OCI-LY3 (cell line): ENCODE results near the gene TENT4B.

Experiments
- H2AFZ ChIP-seq: fragments of 200-600, 300-600 bp; shearing (Covaris generic); 2 replicates; pipeline ENCODE4 v1.6.0; 2014; ENCODE audit warnings: antibody characterized with exemption, low read depth, low read length
- H3K27ac ChIP-seq: fragments of 200-600, 300-600 bp; sonication (generic); 2 replicates; pipeline ENCODE4 v1.5.1; 2014; ENCODE audit warnings: mild to moderate bottlenecking, low read length, moderate library complexity, mixed read lengths
- H3K27me3 ChIP-seq: fragments of 200-600, 300-600 bp; sonication (generic); 2 replicates; pipeline ENCODE4 v1.6.1; 2014; ENCODE audit warnings: low read depth, low read length, mixed read lengths
- H3K36me3 ChIP-seq: fragments of 200-600, 300-600 bp; sonication (generic); replicated peaks from 2 replicates; pipeline ENCODE3; 2014; ENCODE audit warnings: low read depth, low read length, mixed read lengths
- H3K4me1 ChIP-seq: fragments of 300-600, 200-600 bp; sonication (generic); 2 replicates; pipeline ENCODE4 v1.6.1; 2014; ENCODE audit warnings: low read length, mixed read lengths
- H3K4me2 ChIP-seq: fragments of 200-600, 300-600 bp; sonication (generic); 2 replicates; pipeline ENCODE4 v1.6.1; 2014; ENCODE audit warnings: low read length, mixed read lengths
- H3K4me3 ChIP-seq: fragments of 300-600, 200-600 bp; sonication (generic); 2 replicates; pipeline ENCODE4 v1.5.1; 2014; ENCODE audit warnings: antibody characterized with exemption, mild to moderate bottlenecking, low read length, moderate library complexity
- H3K79me2 ChIP-seq: fragments of 300-600, 200-600 bp; shearing (Covaris generic); 2 replicates; pipeline ENCODE4 v1.6.1; 2014; ENCODE audit warnings: mild to moderate bottlenecking, low read length, mixed read lengths
- H3K9ac ChIP-seq: fragments of 300-600, 200-600 bp; shearing (Covaris generic); 2 replicates; pipeline ENCODE4 v1.6.0; 2014; ENCODE audit warnings: mild to moderate bottlenecking, low read length, moderate library complexity
- H3K9me3 ChIP-seq: fragments of 200-600, 300-600 bp; shearing (Covaris generic); 2 replicates; pipeline ENCODE4 v1.6.1; 2014; ENCODE audit warnings: low read length, mixed read lengths; ENCODE audit not compliant: insufficient read depth
- H4K20me1 ChIP-seq: fragments of 200-600, 300-600 bp; sonication (generic); 2 replicates; pipeline ENCODE4 v1.6.1; 2016; ENCODE audit warnings: low read length, mixed read lengths; ENCODE audit not compliant: insufficient read depth
- CTCF ChIP-seq: fragments of 200-600, 300-600 bp; sonication (generic); IDR thresholded peaks from 2 replicates; pipeline ENCODE4 v1.5.1; 2014; ENCODE audit warnings: antibody characterized with exemption, low read length, low read depth
- EZH2phosphoT487 ChIP-seq: fragments of 200-600 bp; shearing (Covaris generic); IDR thresholded peaks from 2 replicates; pipeline ENCODE4 v1.6.1; 2018; ENCODE audit warnings: antibody characterized with exemption, mixed run types, low read depth

Gene TENT4B

DNA sequence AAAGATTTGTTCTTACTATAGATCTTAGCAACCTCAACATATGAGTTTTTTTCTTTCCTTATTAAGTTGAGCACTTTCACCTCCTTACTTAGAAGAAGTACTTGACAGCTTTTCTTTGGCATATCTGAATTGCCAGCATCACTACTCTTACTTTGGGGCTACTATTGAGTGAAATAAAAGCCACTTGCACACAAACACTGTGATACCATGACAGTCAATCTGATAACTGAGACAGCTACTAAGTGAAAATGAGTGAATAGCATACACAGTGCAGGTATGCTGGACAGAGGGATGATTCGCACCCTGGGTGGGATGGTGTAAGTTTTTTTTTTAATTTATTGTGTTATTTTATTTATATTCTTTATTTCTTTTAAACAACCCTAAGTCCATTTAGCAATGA, 13.5 kb upstream of the TENT4B start:
- H3K9ac ChIP-seq = no peak overlapping the region
- H3K4me2 ChIP-seq = no peak overlapping the region
- H3K36me3 ChIP-seq = no peaks in the 10 kb centered on the region
- H4K20me1 ChIP-seq = no peaks in the 10 kb centered on the region
- no peaks in the 10 kb centered on the region for H3K79me2 ChIP-seq
- no peak overlapping the region for H3K27ac ChIP-seq
- H3K4me3 ChIP-seq = no peak overlapping the region
- TF ChIP-seq EZH2phosphoT487 = no peak
- no peak for TF ChIP-seq CTCF
- no peak overlapping the region for H2AFZ ChIP-seq
- peaks cover 5% of the 10 kb centered on the region; the same call in 1 of the 2 replicates for H3K4me1 ChIP-seq
- H3K9me3 ChIP-seq = no peaks in the 10 kb centered on the region
- H3K27me3 ChIP-seq = no peaks in the 10 kb centered on the region

DNA sequence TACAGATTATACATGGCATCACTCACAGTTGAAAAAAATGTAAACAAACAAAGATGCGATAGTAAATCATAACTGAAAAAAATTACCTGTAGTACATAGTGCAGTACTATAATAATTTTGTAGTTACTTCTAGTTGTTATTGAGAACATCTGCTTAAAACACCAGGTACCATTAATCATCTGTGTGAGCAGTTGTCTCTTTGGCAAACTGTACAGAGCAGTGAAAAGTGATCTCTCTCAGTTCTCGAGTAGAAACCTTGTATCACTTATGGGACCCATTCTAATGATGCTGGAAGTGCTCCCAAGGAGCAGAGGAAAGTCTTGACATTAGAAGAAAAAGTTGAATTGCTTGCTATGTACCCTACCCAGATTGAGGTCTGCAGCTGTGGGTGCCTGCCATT, 8.9 kb upstream of the TENT4B start:
- no peaks in the 10 kb centered on the region for H3K79me2 ChIP-seq
- H3K36me3 ChIP-seq = no peaks in the 10 kb centered on the region
- H3K9ac ChIP-seq = no peak overlapping the region
- no peaks in the 10 kb centered on the region for H4K20me1 ChIP-seq
- no peak overlapping the region for H3K4me3 ChIP-seq
- H3K9me3 ChIP-seq = no peaks in the 10 kb centered on the region
- no peak overlapping the region for H2AFZ ChIP-seq
- H3K4me1 ChIP-seq = peaks cover 5% of the 10 kb centered on the region; the same call in 1 of the 2 replicates
- H3K4me2 ChIP-seq = no peak overlapping the region
- no peaks in the 10 kb centered on the region for H3K27me3 ChIP-seq
- TF ChIP-seq CTCF = no peak
- TF ChIP-seq EZH2phosphoT487 = no peak
- no peak overlapping the region for H3K27ac ChIP-seq

GRCh38 chr16:50146479-50147435, 6.3 kb upstream of the TENT4B start:
- Histone ChIP-seq H3K4me1 (peaks cover 2% of the 10 kb centered on the region), H3K9me3 (no peaks in the 10 kb centered on the region), H3K4me3 (no peak overlapping the region), H4K20me1 (no peaks in the 10 kb centered on the region), H3K27me3 (no peaks in the 10 kb centered on the region), H3K27ac (no peak overlapping the region), H3K4me2 (no peak overlapping the region), H3K79me2 (no peaks in the 10 kb centered on the region), H2AFZ (no peak overlapping the region), H3K9ac (no peak overlapping the region), H3K36me3 (no peaks in the 10 kb centered on the region)
- no peak for TF ChIP-seq CTCF
- TF ChIP-seq EZH2phosphoT487 = no peak

GRCh38 chr16:50151322-50151721, 1.8 kb upstream of the TENT4B start:
- Histone ChIP-seq H3K27me3 (no peaks in the 10 kb centered on the region), H3K9me3 (no peaks in the 10 kb centered on the region), H4K20me1 (peaks cover 23% of the 10 kb centered on the region), H3K36me3 (peaks cover 5% of the 10 kb centered on the region), H3K4me3 (no peak overlapping the region), H3K4me2 (no peak overlapping the region), H3K9ac (no peak overlapping the region), H3K27ac (no peak overlapping the region), H2AFZ (peak overlapping the region; percentile 26; the same call in 1 of the 2 replicates), H3K4me1 (peaks cover 23% of the 10 kb centered on the region), H3K79me2 (peaks cover 30% of the 10 kb centered on the region)
- no peak for TF ChIP-seq CTCF
